NCI-H82 (cell line): ENCODE measurements around the gene MVB12B.
A peak's percentile ranks its signal among the peaks of the same experiment; 100 is the strongest.

Experiments
- DNase-seq: peaks from one replicate; lab custom pipeline; 2025; lab: John Stamatoyannopoulos, UW

Gene MVB12B

DNA sequence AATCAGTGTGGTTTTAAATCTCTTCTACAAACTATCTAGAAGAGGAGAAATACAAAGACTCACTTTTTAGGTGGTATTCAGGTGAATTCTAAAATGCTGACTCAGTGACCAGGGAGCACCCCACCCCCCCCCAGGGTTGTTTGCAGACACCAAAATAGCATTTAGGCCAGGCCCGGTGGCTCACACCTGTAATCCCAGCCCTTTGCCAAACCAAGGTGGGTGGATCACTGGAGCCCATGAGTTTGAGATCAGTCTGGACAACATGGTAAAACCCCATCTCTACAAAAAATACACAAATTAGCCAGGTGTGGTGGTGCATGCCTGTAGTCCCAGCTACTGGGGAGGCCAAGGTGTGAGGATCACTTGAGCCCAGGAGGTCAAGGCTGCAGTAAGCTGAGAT lies 168.1 kb downstream of the MVB12B start:
- DNase-seq, result no peak

DNA sequence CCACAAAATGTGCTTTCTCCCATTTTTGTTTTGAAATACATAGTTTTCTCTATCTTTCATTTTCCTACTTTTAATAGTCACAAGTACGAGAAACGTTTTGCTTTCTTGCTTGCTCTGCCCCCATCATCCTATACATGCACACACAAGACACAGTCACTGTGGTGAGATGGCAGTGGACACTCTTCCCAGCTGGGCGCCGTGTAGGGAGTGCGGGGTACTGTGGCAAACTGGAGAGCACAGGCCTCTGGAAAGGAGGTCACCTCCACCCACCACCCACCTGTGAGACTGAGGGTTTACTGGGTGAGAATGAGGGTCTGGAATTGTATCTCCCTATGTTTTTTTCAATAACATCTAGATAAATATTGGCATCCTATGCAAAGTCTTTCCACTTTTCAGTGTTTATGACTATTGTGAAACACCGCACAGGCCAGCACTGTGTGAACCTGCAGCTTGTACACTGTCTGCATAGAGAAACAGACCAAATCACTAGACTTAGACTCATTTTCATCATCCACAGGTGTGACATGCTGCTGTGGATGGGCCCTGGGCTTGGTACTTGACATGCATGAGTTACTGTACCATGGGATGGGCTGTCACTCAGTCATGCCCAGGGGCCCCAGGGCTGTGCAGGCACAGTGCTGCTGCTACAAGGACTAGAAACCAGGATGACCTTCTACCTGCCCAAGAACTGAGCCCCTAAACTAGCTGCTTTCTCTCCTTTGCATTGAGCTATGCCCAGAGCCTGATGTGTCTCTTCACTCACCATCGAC lies 169.0 kb downstream of the MVB12B start:
- DNase-seq, result no peak

DNA sequence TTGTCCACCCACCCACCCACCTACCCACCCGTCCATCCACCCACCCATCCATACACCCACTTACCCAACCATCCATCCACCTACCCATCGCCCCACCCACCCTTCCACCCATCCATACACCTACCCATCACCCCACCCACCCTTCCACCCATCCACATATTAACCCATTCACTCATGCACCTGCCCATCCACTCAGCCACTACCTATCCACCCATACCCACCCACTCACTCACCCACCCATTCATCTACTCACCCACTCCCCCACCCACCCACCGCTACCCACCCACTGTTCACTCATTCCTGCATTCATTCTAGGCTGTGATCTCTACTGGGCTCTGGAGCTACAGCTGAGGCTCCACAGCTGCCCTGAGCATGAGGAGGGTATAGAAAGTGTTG lies 169.6 kb downstream of the MVB12B start:
- DNase-seq, result no peak

DNA sequence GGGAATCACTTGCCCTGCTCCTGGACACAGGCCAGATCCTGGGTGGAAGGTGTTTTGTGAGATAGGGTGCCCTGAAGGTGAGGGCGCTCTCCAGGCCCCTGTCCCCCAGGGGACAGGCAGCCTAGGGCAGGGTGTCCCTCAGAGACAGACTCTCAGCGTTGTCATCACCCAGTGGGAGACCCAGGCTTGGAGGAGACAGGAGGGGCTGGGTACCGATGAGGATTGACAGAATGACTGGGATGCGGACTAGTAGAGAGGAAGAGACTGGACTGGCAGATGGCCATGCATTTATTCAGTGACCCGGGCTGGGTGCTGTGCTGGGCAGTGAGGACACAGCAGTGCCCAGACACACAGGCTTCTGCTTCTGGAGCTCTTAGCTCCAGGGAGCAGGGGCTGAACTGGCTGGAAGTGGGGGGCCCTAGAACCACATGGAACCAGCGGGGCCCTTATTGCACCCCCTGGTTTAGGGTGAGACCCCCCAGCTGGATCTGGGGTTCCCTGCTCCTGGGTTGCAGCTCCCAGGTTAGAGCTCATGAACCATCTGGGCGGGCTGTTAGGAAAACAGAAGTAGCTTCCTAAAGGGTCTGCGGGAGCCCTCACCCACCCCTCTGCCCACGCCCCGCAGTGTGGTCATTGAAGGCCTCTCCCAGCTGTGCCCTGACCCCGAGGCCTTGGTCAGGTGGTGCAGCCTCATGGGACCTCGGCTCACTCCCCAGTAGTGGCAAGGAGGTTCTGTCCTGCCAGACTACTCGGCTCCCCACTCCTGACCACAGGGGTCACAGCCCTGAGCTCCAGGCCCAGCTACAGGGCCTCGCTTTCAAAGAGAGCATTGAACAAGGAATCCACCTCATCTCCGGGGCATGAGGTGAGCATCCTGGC lies 170.4 kb downstream of the MVB12B start:
- DNase-seq, result no peak

DNA sequence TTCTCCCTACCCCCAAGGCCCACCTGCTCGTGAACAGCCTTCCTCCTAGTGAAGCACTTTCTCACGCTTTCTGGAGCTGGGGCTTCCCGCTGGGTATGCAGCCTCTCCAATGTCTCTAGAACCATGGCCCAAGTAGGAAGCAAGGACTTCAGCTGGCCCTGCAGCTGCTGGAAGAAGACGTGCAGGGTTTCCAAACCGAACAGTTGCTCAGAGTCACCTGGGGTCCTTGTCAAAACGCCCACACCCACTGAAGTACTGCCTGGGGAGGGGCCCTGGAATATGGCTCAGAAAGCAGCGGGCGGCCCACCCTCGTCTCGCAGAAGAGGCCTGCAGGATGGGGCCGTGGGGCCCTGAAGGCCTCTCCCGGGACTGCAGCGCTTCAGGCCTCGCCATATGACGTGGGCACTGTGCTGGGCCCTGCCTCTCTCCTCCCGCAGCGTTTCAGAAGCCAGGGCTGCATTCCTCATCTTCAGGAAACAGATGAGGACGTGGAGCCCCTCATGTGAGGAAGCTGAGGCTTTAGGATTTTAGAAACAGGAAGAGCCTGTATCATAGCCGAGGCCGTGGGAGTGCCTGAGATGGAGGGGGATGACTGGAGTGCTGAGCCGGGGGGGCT lies 171.1 kb downstream of the MVB12B start:
- DNase-seq, result no peak

DNA sequence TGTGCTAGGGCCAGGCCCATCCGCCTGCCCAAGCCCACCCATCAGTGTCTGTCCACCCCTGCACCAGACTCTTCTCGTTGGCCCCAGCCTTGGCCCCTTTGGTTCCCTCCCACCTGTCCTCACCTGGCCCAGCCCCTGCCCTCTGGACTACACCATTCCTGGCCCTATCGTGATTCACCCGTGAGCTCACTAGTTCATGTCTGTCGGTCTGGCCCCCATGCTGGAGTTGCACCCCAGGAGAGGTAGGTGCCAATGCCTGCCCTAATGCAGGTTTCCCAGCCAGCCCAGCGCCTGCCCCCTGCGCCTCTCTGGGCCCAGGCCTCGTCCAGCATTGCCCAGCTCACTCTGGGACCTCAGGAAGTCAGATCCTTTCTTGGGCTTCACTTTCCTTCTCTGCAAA lies 171.7 kb downstream of the MVB12B start:
- DNase-seq, result no peak

DNA sequence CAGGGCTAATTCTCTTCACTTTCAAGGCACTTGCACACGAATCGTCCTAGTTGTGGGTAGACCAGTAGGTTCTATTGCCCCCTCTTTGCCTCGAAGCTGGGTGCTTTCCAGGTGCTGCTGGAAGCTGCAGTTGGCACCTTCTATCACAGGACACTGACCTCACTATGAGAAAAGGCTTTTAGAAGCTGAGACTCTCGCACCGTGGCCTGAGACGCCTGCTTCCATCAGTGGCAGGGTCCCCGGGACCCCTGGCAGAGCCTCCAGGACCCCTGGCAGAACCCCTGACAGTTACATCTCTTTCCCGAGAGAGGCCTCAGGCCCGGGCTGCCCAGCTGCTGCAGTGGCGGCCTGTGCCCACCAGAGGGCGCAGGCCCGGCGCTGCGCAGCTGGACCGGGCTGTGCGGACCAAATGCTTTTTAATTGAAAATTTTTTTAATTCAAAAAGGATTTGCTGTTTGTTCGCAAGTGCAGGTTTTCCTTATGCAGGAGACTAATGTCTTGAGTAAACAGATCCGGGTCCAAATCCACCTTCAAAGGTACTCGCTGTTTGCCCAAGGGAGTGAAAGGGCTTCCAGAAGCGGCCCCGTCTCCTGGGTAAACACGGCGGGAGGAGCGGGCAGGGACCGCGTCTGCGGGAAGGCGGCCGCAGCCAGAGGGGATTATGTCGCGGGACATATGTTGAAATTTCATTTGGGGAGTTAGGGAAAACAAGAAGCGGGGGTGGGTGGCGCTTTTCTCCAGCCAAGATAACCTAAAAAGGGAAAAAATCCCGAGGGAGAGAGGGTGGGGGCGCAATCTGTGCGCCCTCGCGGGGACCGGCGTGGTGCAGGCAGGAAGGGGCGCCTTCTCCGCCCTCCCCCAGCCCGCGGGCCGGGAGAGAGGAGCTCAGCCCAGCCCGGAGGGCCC lies 172.6 kb downstream of the MVB12B start:
- DNase-seq, result peak; percentile 85

DNA sequence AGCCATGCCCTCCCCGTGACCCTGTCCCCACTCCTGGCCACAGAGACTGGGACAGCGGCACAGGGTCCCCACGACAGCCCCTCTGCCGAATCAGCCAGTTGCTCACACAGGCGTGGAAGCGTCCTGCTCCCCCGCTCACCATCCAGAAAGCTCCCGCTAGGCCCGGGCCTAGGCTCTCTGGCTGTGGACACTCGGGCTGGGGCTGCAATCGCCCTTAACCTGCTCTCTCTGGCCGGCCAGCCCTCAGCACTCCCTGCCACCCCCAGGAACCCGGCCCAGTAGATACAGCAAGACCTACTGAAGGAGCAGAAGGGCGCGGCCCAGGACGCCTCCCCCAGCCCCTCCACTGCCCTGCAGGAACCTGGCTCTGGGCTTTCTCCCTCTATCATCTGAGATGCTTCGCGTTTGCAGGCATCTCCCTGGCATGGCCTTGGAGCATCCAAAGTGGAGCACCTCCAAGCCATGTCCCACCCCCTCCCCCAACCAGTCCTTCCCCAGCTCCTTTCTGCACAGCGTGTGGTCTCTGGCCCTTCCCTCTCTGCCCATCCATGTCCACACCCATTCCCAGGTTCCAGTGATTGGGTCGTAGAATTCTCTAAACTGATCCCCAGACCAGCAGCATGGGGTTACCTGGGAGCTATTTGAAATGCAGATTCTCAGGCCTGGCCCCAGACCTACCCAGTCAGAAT lies 173.4 kb downstream of the MVB12B start:
- peak; percentile 50 for DNase-seq

DNA sequence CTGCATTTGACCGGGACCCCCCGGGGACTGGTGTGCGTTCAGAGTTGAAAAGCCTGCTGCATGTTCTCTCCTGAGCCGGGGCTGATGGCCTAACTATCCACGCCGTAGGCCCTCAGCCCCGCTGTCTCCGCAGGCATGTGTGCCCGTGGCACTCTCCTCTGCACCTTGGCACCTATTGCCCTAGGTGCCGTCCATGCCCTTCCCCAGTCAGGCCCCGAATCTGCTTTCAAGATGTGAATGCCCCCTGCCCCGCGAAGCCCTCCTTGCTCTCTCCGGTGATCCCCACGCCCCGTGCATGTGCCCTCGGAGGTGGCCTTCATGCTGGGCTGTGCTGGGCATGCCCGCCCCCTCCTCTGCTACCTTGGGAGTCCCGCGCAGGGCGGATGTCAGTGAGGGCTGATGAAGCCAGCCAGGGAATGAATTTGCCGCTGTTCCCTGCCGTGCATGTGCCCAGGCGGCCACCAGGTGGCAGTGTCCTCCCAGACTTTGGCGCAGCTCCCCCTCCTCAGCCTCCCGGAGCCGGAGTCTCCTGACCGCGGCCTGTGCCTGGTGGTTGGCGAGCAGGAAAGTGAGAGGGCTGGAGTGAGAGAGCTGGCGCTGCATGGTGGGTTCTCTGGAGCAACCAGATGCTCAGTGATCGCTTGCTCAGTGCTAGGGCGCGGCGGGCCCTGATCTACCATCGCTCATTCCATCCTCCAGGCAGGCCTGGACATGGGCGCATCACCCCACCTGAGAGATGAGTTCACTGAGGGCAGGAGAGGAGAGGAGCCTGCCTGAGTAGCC lies 174.2 kb downstream of the MVB12B start:
- peak; percentile 81 for DNase-seq

DNA sequence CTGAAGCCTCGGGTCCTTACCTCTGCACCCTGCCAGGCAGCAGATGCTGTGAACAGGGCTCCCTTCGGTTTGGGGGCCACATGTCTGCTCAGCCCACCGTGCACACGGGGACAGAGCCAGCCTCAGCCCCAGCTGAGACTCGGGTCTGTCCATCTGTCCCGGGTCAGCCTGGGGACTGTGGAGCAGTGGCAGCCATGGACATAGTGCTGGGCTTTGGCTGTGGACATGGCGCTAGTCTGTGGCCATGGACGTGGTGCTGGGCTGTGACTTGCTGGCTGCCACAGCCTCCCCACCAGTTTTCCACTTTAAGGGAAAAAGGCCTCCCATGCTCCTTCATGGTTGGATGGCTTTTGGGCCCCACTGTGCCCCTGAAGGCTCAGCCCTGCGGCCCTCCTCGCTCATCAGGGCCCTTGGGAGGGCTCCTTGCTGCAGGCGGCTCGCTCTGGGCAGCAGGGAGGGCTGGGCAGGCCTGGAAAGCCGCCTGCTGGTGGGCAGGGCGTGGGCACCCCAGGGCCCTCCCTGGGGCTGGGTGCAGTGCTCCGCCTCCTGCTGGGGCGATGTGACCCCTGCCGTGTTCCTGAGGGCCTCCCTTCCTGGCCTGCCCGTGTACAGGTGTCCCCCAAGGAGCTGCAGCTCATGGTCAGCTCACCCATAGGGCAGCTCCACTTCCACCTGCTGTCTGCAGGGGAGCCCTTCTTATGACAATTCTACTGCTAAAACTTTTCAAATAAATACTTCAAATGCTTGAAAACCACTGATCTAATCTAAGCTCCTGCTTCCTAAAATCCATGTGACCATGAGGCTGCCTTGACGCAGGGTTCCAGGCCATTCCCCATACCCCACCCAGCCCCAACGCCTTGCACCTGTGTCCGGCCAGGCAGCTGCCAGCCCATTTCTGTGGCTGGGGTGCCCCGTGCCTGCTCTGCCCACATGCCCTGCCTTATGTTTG lies 175.0 kb downstream of the MVB12B start:
- no peak for DNase-seq

DNA sequence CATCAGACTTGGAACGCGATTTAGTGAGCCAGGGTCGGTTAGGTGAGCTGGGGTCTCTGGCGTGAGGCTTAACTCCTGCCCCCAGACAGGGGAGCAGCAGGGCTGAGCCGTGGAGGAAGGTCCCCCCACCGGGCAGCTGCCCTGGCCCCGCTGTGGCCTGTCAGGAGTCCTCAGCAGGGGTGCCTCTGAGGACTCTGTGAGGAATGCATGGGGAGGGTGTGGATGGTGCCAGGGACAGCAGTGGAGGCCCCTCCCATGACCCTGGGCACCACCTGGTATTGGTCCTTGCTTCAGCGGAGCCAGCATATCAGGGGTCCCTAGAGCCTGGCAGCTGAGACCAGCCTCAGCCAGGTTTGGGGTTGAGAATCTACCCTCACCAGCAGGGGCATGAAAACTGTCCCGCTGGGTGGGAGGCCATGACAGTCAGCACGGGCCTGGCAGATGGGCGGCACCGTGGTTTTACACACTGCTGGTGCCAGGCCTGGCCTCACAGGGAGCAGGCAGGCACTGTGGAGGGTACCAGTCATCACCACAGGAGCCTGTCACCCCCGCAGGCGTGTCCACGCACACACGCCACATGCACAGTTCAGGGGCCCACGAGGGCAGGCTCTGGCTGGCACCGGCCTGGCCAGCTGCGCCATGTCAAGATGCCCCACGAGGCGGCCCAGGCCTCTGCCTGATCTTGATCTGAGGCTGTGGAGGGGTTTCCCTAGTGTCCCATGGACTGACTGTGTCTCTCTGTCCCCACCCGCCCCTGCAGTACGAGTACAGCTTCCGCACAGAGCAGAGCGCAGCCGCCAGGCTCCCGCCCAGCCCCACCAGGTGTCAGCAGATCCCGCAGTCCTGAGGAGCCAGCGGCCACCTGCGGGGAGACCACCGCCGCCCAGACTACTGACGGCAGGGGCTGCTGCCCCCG lies 176.0 kb downstream of the MVB12B start:
- DNase-seq, result no peak

DNA sequence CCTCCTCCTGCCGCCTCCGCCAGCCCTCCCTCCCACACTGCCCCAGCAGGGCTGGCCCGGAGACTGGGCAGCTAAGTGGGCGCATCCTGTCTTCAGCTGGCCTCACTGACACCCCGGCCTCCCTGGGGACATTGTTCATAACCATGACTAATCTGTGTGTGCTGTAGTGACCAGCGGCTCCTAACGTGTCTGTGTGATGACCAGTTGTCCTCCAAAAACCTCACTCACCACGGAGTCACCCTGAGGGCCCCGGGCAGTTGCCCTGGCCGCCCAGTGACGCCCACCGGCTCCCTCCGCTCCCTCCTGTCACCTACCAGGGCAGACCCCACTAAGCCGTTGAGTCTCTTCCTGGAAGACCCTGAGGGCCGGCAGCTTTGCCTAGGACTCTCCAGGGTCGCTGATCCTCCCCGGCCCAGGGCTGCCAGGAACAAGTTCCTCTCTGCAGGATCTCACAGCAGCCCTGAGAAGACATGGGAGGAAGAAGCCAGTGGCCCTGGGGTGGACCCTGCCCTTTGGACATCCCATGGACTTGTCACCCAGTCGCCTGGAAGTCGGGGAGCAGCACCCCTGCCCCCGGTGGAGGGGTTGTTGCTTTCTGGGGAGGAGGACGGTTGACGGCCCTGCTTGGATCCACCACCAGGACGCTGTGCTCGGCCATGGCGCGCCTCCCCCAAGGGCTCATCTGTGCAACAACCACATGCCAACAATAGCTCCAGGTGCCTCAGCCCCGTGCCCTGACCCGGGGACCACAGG lies 176.9 kb downstream of the MVB12B start:
- no peak for DNase-seq

DNA sequence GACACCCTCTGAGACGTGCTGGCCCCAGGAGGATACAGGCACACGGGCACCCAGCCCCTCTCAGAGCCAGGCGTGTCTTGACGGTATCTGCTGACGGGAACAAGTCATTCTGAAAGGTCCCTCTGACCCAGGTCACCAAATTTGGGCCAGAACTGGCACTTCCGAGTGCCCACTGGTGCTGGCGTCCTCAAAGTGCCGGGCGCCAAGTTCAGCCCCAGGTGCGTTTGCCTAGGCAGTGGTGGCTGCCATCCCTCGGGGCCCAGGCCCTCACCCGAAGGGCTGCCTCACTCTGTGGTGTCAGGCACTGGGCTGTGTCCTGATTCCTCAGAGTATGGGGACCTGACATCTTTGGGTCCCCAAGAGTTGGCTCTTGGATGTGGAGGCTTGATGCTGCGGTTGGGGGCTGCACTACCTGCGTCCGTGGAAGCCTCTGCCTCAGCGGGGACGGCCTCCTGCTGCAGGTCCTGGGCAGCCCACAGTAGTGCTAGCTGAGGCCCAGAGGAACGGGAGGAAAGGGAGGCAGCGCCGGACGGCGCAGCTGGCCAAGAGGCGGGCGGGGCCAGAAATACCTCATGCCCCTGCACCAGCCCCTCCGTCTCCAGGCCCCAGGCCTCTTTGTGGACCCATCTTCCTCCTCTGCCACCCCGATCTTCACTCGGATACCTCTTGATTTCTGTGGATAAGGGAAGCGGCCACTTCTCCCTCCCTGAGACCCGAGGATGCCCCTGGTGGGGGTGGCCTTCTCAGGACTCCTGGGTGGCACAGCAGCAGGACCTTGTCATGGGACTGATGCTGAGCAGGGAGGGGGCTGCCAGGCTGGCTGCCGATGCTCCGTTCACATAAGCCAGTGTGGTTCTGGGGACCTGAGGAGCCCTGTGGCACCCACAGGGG lies 177.7 kb downstream of the MVB12B start:
- DNase-seq, result no peak

DNA sequence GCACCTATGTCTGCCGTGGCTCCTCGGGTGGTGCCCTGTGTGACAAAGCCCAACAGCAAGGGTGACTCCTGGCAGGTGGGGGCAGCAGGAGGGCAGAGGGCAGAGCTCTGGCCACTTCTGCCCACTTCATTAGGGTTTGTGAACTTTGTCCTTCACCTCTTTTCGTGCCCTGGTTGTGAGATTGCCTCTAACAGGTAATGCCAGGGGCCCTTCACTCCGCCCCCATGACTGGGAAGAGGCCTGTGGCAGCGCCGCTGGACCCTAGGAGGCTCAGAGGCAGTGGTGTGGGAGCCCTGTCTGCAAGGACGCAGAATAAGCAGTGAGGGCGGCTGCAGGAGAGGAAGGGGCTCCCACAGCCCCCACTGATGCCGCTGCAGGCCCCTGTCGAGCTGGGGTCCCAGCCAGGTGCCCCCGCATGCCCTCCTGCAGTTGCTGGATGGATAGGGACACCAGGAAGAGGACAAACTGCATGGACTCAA lies 178.4 kb downstream of the MVB12B start:
- no peak for DNase-seq

DNA sequence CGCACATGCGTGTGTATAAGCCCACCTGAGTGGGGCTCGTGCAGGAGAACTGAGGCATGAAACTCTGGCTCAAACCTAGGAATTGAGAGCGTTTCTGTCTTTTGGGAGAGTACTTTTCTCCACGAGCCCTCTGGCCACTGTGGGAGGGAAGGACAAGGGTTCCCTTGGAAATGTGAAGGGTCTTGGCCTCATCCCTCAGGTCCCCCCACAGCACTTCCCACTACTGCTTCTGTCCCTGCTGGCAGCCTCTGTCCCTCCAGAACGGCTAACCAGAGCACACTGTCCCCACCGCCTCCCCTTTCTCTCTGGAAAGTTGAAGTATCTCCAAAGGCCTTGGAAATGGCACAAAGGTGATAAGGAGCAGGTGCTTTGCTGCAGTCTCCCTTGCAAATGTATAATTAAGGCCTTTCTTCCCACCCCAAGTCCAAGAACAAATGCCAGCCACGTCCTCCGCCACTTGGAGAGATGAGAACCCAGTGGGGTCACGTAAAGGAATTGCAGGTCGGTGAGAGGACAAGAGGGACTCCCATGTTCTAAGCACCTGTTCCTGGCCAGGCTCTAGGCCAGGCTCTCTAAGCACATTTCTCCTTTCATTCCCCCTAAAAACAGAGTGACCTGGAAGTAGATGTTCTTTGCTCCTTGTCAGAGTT lies 179.2 kb downstream of the MVB12B start:
- DNase-seq, result no peak
